Myocyte (in vitro differentiated cells): ENCODE results near the gene GALE. TPM values are rescaled to one million over a fixed set of nuclear protein-coding genes. Genes with fewer than 3 reads are reported as not detected.
"Not testable (repeated sequence)": the region's sequence is repeated elsewhere in the genome, so short reads cannot be mapped to it uniquely, and the experiment has no call there.

Source experiments
- DNase-seq: peaks from one replicate; pipeline ENCODE4 v3.0.0-alpha.2; 2012; ENCODE audit warnings: low read depth
- polyA plus RNA-seq: library from polyadenylated mRNA; unstranded; fragments of >200 nt; gene quantifications from one replicate; pipeline ENCODE4 v1.2.1, GENCODE V29; 2012; ENCODE audit warnings: missing spikeins
- total RNA-seq: library from RNA; depleted of rRNA; stranded (reverse); fragments of >200 nt; gene quantifications from 2 replicates; pipeline ENCODE4 v1.2.3, GENCODE V29; 2014

Gene GALE
- 28.4 and 32.0 TPM in 2 replicates for total RNA-seq
- polyA plus RNA-seq, result 16.7 TPM

GRCh38 chr1:23800400-23801337, at the start of gene GALE:
Gene GALE, minus strand, starts transcription at chr1:23800754. Its CDS starts 1,747 bp downstream, at chr1:23799007.
- peak; percentile 95 for DNase-seq

- DNase-seq, result no peak
Observed at GRCh38 chr1:23848673-23849616, 48.4 kb upstream of the GALE start.

- not testable (repeated sequence) for DNase-seq
Observed at GRCh38 chr1:23847482-23848095, 47.0 kb upstream of the GALE start.

- DNase-seq, result no peak
Observed at GRCh38 chr1:23845163-23845562, 44.6 kb upstream of the GALE start.

GRCh38 chr1:23843644-23844043, 43.1 kb upstream of the GALE start:
- DNase-seq, result no peak

GRCh38 chr1:23838401-23838866, 37.9 kb upstream of the GALE start:
- DNase-seq, result peak; percentile 52

GRCh38 chr1:23837908-23838307, 37.4 kb upstream of the GALE start:
- DNase-seq, result no peak

GRCh38 chr1:23836037-23836436, 35.5 kb upstream of the GALE start:
- DNase-seq, result no peak

- DNase-seq, result not testable (repeated sequence)
Observed at GRCh38 chr1:23834156-23834555, 33.6 kb upstream of the GALE start.

GRCh38 chr1:23827717-23828116, 27.2 kb upstream of the GALE start:
- no peak for DNase-seq

GRCh38 chr1:23826590-23826989, 26.0 kb upstream of the GALE start:
- not testable (repeated sequence) for DNase-seq

GRCh38 chr1:23825762-23826522, 25.4 kb upstream of the GALE start:
- no peak for DNase-seq

GRCh38 chr1:23825076-23825761, 24.7 kb upstream of the GALE start, which contains the start of gene HMGCL:
Gene HMGCL, minus strand, starts transcription at chr1:23825429. Its CDS starts 14 bp downstream, at chr1:23825415.
- DNase-seq, result peak; percentile 91

- DNase-seq, result peak; percentile 16
Observed at GRCh38 chr1:23824711-23825075, 24.1 kb upstream of the GALE start.

- DNase-seq, result no peak
Observed at GRCh38 chr1:23823767-23824166, 23.2 kb upstream of the GALE start.

GRCh38 chr1:23817633-23818032, 17.1 kb upstream of the GALE start:
- no peak for DNase-seq

GRCh38 chr1:23816906-23817305, 16.4 kb upstream of the GALE start:
- no peak for DNase-seq

- no peak for DNase-seq
Observed at GRCh38 chr1:23816361-23816760, 15.8 kb upstream of the GALE start.

GRCh38 chr1:23814016-23814415, 13.5 kb upstream of the GALE start:
- DNase-seq, result no peak
